HepG2 (cell line): ENCODE data around the gene KCNJ14. TPM values are rescaled to one million over a fixed set of nuclear protein-coding genes. Genes with fewer than 3 reads are reported as not detected.

Experiments
- ATAC-seq: fragments of 200-7000 bp; cut with Tn5 transposase; 3 replicates; pipeline ENCODE4 v1.9.1; 2020; ENCODE audit warnings: mild to moderate bottlenecking, moderate library complexity
- BruUV-seq: library from RNA; stranded (reverse); fragments of 400-500 nt; replicated peaks from 2 replicates; lab custom pipeline; 2021; lab: Mats Ljungman, UMichigan
- CTCF ChIA-PET: fragments of 300-600 bp; formaldehyde crosslinking; extraction: SDS; loops from one replicate; lab custom pipeline; 2021; ENCODE audit warnings: low total read pairs, inconsistent platforms, low intra/inter-chr PET ratio; lab: Yijun Ruan, JAX
- POLR2A ChIA-PET: fragments of 350-600 bp; sonication (Branson Sonifier 250); formaldehyde crosslinking; loops from one replicate; lab custom pipeline; 2020; ENCODE audit warnings: antibody characterized with exemption, inconsistent platforms; lab: Yijun Ruan, JAX
- DNase-seq: peaks from one replicate; pipeline ENCODE4 v3.0.0-alpha.2; 2015; ENCODE audit warnings: low spot score
- FAIRE-seq: peaks from 3 replicates; lab custom pipeline; 2011; peaks lifted over from hg19 to GRCh38; lab: Jason Lieb, UNC
- H2AFZ ChIP-seq: one replicate; pipeline ENCODE4 v1.6.1; 2011; ENCODE audit warnings: low read length, inconsistent platforms
- H3K27ac ChIP-seq: fragments of 300-600 bp; 3 replicates; pipeline ENCODE4 v1.8.0; 2011; ENCODE audit warnings: mixed run types, mild to moderate bottlenecking, mixed read lengths, low read length, inconsistent platforms; ENCODE audit not compliant: insufficient read depth; ENCODE audit errors: extremely low read length
- H3K27me3 ChIP-seq, 2 experiments: fragments of 200-600 bp in 1 of 2; 2 replicates in 1 of 2; 3 replicates in 1 of 2; pipeline versions ENCODE4 v1.6.0 to v1.8.0; 2011; ENCODE audit warnings: low read length in 2 of 2, mild to moderate bottlenecking in 2 of 2, moderate library complexity in 2 of 2, inconsistent platforms in 1 of 2; ENCODE audit not compliant: insufficient read depth in 2 of 2, control insufficient read depth in 1 of 2
- H3K36me3 ChIP-seq, 2 experiments: fragments of 200-600 bp in 1 of 2; replicated peaks in 1 of 2; 2 replicates in 1 of 2; 3 replicates in 1 of 2; pipeline versions ENCODE4 v1.5.1 to v1.8.0; 2011; ENCODE audit warnings: low read length in 2 of 2, inconsistent platforms in 1 of 2; ENCODE audit not compliant: insufficient read depth in 2 of 2, control insufficient read depth in 1 of 2
- H3K4me1 ChIP-seq: 2 replicates; pipeline ENCODE4 v1.5.1; 2012; ENCODE audit warnings: low read length, inconsistent platforms; ENCODE audit not compliant: insufficient read depth
- H3K4me2 ChIP-seq: 2 replicates; pipeline ENCODE4 v1.6.0; 2011; ENCODE audit warnings: low read depth, low read length, inconsistent platforms
- H3K4me3 ChIP-seq, 3 experiments: fragments of 200-600 bp in 1 of 3; sonication (generic), shearing (Covaris generic) in 1 of 3; replicated peaks in 1 of 3; 2 replicates each; pipeline ENCODE4 v1.5.1; 2011 to 2016; ENCODE audit warnings: low read length in 3 of 3, inconsistent platforms in 2 of 3, low read depth in 2 of 3, mild to moderate bottlenecking in 2 of 3, control low read depth in 1 of 3, mixed read lengths in 1 of 3; ENCODE audit not compliant: insufficient read depth in 1 of 3
- H3K79me2 ChIP-seq: one replicate; pipeline ENCODE4 v1.6.1; 2011; ENCODE audit warnings: low read length, inconsistent platforms; ENCODE audit not compliant: insufficient read depth
- H3K9ac ChIP-seq: 2 replicates; pipeline ENCODE4 v1.6.0; 2011; ENCODE audit warnings: mild to moderate bottlenecking, low read depth, low read length, inconsistent platforms; ENCODE audit not compliant: insufficient read depth
- H3K9me3 ChIP-seq: 2 replicates; pipeline ENCODE4 v1.5.1; 2012; ENCODE audit warnings: mild to moderate bottlenecking, low read length
- H4K20me1 ChIP-seq: 2 replicates; pipeline ENCODE4 v1.6.0; 2011; ENCODE audit warnings: inconsistent platforms, mild to moderate bottlenecking, low read length, moderate library complexity; ENCODE audit not compliant: insufficient read depth
- FOSL2 ChIP-seq: sonication (generic); formaldehyde crosslinking; IDR thresholded peaks from 2 replicates; pipeline ENCODE4 v1.4.0; 2020; ENCODE audit warnings: missing genetic modification reagents
- HMG20A ChIP-seq: IDR thresholded peaks from 2 replicates; pipeline ENCODE4 v1.6.1; 2016; ENCODE audit warnings: borderline replicate concordance
- HNRNPL ChIP-seq: fragments of 200-400 bp; formaldehyde crosslinking; IDR thresholded peaks from 2 replicates; pipeline ENCODE4 v1.6.1; 2017; ENCODE audit warnings: mild to moderate bottlenecking, low read depth, low read length
- KDM2A ChIP-seq: sonication (generic); formaldehyde crosslinking; IDR thresholded peaks from 2 replicates; pipeline ENCODE4 v1.4.0; 2020; ENCODE audit warnings: low read depth, missing genetic modification reagents, borderline replicate concordance
- NR1H2 ChIP-seq: sonication (generic); formaldehyde crosslinking; IDR thresholded peaks from 2 replicates; pipeline ENCODE4 v1.8.1; 2022; ENCODE audit warnings: low read depth, missing genetic modification reagents, borderline replicate concordance
- POLR2G ChIP-seq: fragments of 200-400 bp; formaldehyde crosslinking; IDR thresholded peaks from 2 replicates; pipeline ENCODE4 v1.6.1; 2018; ENCODE audit warnings: mild to moderate bottlenecking, low read depth, low read length, moderate library complexity
- SCMH1 ChIP-seq: sonication (generic); formaldehyde crosslinking; IDR thresholded peaks from 2 replicates; pipeline ENCODE4 v1.9.0; 2021; ENCODE audit warnings: missing genetic modification reagents, mild to moderate bottlenecking, borderline replicate concordance
- SP4 ChIP-seq: sonication (generic); formaldehyde crosslinking; IDR thresholded peaks from 2 replicates; pipeline ENCODE4 v1.8.1; 2023; ENCODE audit warnings: mild to moderate bottlenecking, missing genetic modification reagents
- ZNF138 ChIP-seq: sonication (generic); formaldehyde crosslinking; IDR thresholded peaks from 2 replicates; pipeline ENCODE4 v1.5.0; 2020; ENCODE audit warnings: mild to moderate bottlenecking, low read depth, missing genetic modification reagents
- ZNF296 ChIP-seq: sonication (generic); formaldehyde crosslinking; conservative IDR thresholded peaks from 2 replicates; pipeline ENCODE4 v1.5.0; 2020; ENCODE audit warnings: mild to moderate bottlenecking, missing genetic modification reagents
- ZNF616 ChIP-seq: sonication (generic); formaldehyde crosslinking; IDR thresholded peaks from 2 replicates; pipeline ENCODE4 v1.5.0; 2020; ENCODE audit warnings: low read depth, mild to moderate bottlenecking, missing genetic modification reagents
- ZNF709 ChIP-seq: sonication (generic); formaldehyde crosslinking; IDR thresholded peaks from 2 replicates; pipeline ENCODE4 v1.5.0; 2020; ENCODE audit warnings: mild to moderate bottlenecking, missing genetic modification reagents
- WGBS: methylation state at CpG from one replicate; pipeline ENCODE4 v1.1.6; 2017; ENCODE audit warnings: low lambda C conversion rate; 5-methylcytosine and 5-hydroxymethylcytosine counted together
- in situ Hi-C: cut with HindIII; loops from 2 replicates; pipeline ENCODE4 v1.10.0; 2017; ENCODE audit warnings: low pct_unique_long_range_greater_than_20kb; ENCODE audit not compliant: extremely low pct_ligation_motif_present
- intact Hi-C: fragments of 100-400 bp; cut with micrococcal nuclease; formaldehyde crosslinking; loops from one replicate; pipeline ENCODE4 v1.10.0; 2022; ENCODE audit not compliant: unreplicated experiment
- polyA plus RNA-seq, 8 experiments: library from polyadenylated mRNA; depleted of rRNA in 3 of 8; stranded (reverse) in 7 of 8; unstranded in 1 of 8; fragments of >200 nt; fragmentation: Illumina TruSeq in 4 of 8; extraction: Trizol in 4 of 8; gene quantifications; 2 replicates each; pipeline versions ENCODE4 v1.2.1 to v1.2.3, GENCODE V29; 2011 to 2016; ENCODE audit warnings: low read depth in 4 of 8, missing spikeins in 1 of 8, mixed read lengths in 1 of 8; ENCODE audit not compliant: insufficient read depth in 1 of 8
- total RNA-seq, 5 experiments: library from RNA; depleted of rRNA; stranded (reverse); fragments of >200 nt; fragmentation: Illumina TruSeq; extraction: Trizol; gene quantifications; 2 replicates each; pipeline ENCODE4 v1.2.3, GENCODE V29; 2016; ENCODE audit warnings: low read depth in 1 of 5
- TF ChIP-seq, protein P1 (sequence below): sonication (generic); formaldehyde crosslinking; IDR thresholded peaks from 2 replicates; pipeline ENCODE4 v1.4.0; 2020; ENCODE audit warnings: missing genetic modification reagents, mild to moderate bottlenecking, borderline replicate concordance
- TF ChIP-seq, protein P2 (sequence below): sonication (generic); formaldehyde crosslinking; IDR thresholded peaks from 2 replicates; pipeline ENCODE4 v1.4.0; 2020; ENCODE audit warnings: mild to moderate bottlenecking, missing genetic modification reagents
- TF ChIP-seq, protein P3 (sequence below): sonication (generic); formaldehyde crosslinking; IDR thresholded peaks from 2 replicates; pipeline ENCODE4 v1.5.1; 2020; ENCODE audit warnings: mild to moderate bottlenecking, missing genetic modification reagents, moderate library complexity

Gene KCNJ14
- total and polyA plus RNA-seq, 2 of the 13 experiments (the other 11 are each of a cell fraction or from before 2014, with no cell fraction given): 0.20 to 0.51 TPM

DNA sequence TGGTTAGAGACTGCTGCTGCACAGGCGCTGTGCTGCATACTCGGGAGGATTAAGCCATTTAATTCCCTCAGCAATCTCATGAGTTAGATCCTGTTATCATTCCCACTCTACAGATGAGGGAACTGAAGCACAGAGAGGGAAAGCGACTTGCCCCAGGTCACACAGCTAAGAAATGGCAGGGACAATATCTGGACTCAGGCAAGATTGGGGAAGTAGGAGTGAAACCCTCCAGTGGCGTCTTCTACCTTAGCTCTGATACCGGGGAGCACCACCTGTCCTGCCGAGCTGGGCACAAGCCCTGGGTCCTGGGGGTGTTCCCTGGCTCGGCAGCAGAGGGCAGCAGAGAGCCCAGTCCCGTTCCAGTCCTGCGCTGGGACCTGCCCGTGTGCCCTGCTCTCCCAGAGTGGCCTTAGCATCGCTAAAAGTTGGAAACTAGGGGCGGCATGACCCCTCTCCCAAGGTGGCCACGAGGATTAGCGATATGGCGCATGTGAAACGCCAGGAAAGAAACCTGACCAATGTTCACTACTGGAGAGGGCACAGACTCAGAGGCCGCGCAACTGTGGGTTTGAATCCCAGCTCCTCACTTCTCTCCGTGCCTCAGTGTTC is 34.3 kb downstream of the KCNJ14 start:
- H3K4me3 ChIP-seq: no peak overlapping the region
- TF ChIP-seq, protein P1, sequence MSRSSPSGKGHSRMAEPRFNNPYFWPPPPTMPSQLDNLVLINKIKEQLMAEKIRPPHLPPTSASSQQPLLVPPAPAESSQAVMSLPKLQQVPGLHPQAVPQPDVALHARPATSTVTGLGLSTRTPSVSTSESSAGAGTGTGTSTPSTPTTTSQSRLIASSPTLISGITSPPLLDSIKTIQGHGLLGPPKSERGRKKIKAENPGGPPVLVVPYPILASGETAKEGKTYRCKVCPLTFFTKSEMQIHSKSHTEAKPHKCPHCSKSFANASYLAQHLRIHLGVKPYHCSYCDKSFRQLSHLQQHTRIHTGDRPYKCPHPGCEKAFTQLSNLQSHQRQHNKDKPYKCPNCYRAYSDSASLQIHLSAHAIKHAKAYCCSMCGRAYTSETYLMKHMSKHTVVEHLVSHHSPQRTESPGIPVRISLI (CRISPR knock-in tag): peak; percentile 26; the same call in 1 of the 2 replicates
- TF ChIP-seq ZNF138 (CRISPR knock-in tag) (no peak), POLR2G (no peak), HNRNPL (0 out of 2 replicates have a peak, but pooled peaks have one; percentile 27), NR1H2 (CRISPR knock-in tag) (no peak), KDM2A (CRISPR knock-in tag) (peak; percentile 51; the same call in 1 of the 2 replicates), ZNF296 (no peak), HMG20A (CRISPR knock-in tag) (no peak), ZNF709 (CRISPR knock-in tag) (0 out of 2 replicates have a peak, but pooled peaks have one; percentile 32), ZNF616 (CRISPR knock-in tag) (no peak), SP4 (CRISPR knock-in tag) (0 out of 2 replicates have a peak, but pooled peaks have one; percentile 21), SCMH1 (CRISPR knock-in tag) (no peak), FOSL2 (CRISPR knock-in tag) (0 out of 2 replicates have a peak, but pooled peaks have one; percentile 6)
- TF ChIP-seq, protein P2, sequence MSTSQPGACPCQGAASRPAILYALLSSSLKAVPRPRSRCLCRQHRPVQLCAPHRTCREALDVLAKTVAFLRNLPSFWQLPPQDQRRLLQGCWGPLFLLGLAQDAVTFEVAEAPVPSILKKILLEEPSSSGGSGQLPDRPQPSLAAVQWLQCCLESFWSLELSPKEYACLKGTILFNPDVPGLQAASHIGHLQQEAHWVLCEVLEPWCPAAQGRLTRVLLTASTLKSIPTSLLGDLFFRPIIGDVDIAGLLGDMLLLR (CRISPR knock-in tag): no peak
- TF ChIP-seq, protein P3, sequence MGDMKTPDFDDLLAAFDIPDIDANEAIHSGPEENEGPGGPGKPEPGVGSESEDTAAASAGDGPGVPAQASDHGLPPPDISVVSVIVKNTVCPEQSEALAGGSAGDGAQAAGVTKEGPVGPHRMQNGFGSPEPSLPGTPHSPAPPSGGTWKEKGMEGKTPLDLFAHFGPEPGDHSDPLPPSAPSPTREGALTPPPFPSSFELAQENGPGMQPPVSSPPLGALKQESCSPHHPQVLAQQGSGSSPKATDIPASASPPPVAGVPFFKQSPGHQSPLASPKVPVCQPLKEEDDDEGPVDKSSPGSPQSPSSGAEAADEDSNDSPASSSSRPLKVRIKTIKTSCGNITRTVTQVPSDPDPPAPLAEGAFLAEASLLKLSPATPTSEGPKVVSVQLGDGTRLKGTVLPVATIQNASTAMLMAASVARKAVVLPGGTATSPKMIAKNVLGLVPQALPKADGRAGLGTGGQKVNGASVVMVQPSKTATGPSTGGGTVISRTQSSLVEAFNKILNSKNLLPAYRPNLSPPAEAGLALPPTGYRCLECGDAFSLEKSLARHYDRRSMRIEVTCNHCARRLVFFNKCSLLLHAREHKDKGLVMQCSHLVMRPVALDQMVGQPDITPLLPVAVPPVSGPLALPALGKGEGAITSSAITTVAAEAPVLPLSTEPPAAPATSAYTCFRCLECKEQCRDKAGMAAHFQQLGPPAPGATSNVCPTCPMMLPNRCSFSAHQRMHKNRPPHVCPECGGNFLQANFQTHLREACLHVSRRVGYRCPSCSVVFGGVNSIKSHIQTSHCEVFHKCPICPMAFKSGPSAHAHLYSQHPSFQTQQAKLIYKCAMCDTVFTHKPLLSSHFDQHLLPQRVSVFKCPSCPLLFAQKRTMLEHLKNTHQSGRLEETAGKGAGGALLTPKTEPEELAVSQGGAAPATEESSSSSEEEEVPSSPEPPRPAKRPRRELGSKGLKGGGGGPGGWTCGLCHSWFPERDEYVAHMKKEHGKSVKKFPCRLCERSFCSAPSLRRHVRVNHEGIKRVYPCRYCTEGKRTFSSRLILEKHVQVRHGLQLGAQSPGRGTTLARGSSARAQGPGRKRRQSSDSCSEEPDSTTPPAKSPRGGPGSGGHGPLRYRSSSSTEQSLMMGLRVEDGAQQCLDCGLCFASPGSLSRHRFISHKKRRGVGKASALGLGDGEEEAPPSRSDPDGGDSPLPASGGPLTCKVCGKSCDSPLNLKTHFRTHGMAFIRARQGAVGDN (CRISPR knock-in tag): peak; percentile 30; the same call in 1 of the 2 replicates

More for the DNA sequence above, 34.3 kb downstream of the KCNJ14 start:
- ChIA-PET POLR2A (interaction anchor here (0.9 to 1.2 kb wide), 4 partner anchors 20 to 129 kb away, joined by 3 to 6 read pairs (median 3); partner anchors contain the start of gene RPL18), CTCF (interaction anchor here (1.1 to 1.5 kb wide), 3 partner anchors 94 to 119 kb away, joined by 3 to 18 read pairs (median 7); no protein-coding TSS in a partner anchor)
- no peaks in the 10 kb centered on the region for H4K20me1 ChIP-seq
- intact Hi-C loops (loop anchor here (1.0 kb wide), 1 partner anchor 95 kb away; no protein-coding TSS in a partner anchor), in situ Hi-C loops (no loop called here)
- peaks cover 36% of the 10 kb centered on the region for H3K4me1 ChIP-seq
- WGBS: 55% methylated on average over 5 of the region's 19 CpGs
- no peaks in the 10 kb centered on the region for H3K27me3 ChIP-seq
- DNase-seq (peak; percentile 47), ATAC-seq (peak; percentile 67), FAIRE-seq (peak; percentile 68)
- H3K9me3 ChIP-seq: no peaks in the 10 kb centered on the region
- no peak overlapping the region for H2AFZ ChIP-seq
- no peaks in the 10 kb centered on the region for H3K36me3 ChIP-seq
- no peaks in the 10 kb centered on the region for H3K79me2 ChIP-seq
- no TSS peak for BruUV-seq
- no peak overlapping the region for H3K4me2 ChIP-seq
- no peak overlapping the region for H3K9ac ChIP-seq
- H3K27ac ChIP-seq: no peak overlapping the region
